OCI-LY3 (cell line): Measurements from ENCODE around the gene URM1.

Experiments
- H2AFZ ChIP-seq: fragments of 200-600, 300-600 bp; shearing (Covaris generic); 2 replicates; pipeline ENCODE4 v1.6.0; 2014; ENCODE audit warnings: antibody characterized with exemption, low read depth, low read length
- H3K27ac ChIP-seq: fragments of 200-600, 300-600 bp; sonication (generic); 2 replicates; pipeline ENCODE4 v1.5.1; 2014; ENCODE audit warnings: mild to moderate bottlenecking, low read length, moderate library complexity, mixed read lengths
- H3K27me3 ChIP-seq: fragments of 200-600, 300-600 bp; sonication (generic); 2 replicates; pipeline ENCODE4 v1.6.1; 2014; ENCODE audit warnings: low read depth, low read length, mixed read lengths
- H3K36me3 ChIP-seq: fragments of 200-600, 300-600 bp; sonication (generic); replicated peaks from 2 replicates; pipeline ENCODE3; 2014; ENCODE audit warnings: low read depth, low read length, mixed read lengths
- H3K4me1 ChIP-seq: fragments of 300-600, 200-600 bp; sonication (generic); 2 replicates; pipeline ENCODE4 v1.6.1; 2014; ENCODE audit warnings: low read length, mixed read lengths
- H3K4me2 ChIP-seq: fragments of 200-600, 300-600 bp; sonication (generic); 2 replicates; pipeline ENCODE4 v1.6.1; 2014; ENCODE audit warnings: low read length, mixed read lengths
- H3K4me3 ChIP-seq: fragments of 300-600, 200-600 bp; sonication (generic); 2 replicates; pipeline ENCODE4 v1.5.1; 2014; ENCODE audit warnings: antibody characterized with exemption, mild to moderate bottlenecking, low read length, moderate library complexity
- H3K79me2 ChIP-seq: fragments of 300-600, 200-600 bp; shearing (Covaris generic); 2 replicates; pipeline ENCODE4 v1.6.1; 2014; ENCODE audit warnings: mild to moderate bottlenecking, low read length, mixed read lengths
- H3K9ac ChIP-seq: fragments of 300-600, 200-600 bp; shearing (Covaris generic); 2 replicates; pipeline ENCODE4 v1.6.0; 2014; ENCODE audit warnings: mild to moderate bottlenecking, low read length, moderate library complexity
- H3K9me3 ChIP-seq: fragments of 200-600, 300-600 bp; shearing (Covaris generic); 2 replicates; pipeline ENCODE4 v1.6.1; 2014; ENCODE audit warnings: low read length, mixed read lengths; ENCODE audit not compliant: insufficient read depth
- H4K20me1 ChIP-seq: fragments of 200-600, 300-600 bp; sonication (generic); 2 replicates; pipeline ENCODE4 v1.6.1; 2016; ENCODE audit warnings: low read length, mixed read lengths; ENCODE audit not compliant: insufficient read depth
- CTCF ChIP-seq: fragments of 200-600, 300-600 bp; sonication (generic); IDR thresholded peaks from 2 replicates; pipeline ENCODE4 v1.5.1; 2014; ENCODE audit warnings: antibody characterized with exemption, low read length, low read depth
- EZH2phosphoT487 ChIP-seq: fragments of 200-600 bp; shearing (Covaris generic); IDR thresholded peaks from 2 replicates; pipeline ENCODE4 v1.6.1; 2018; ENCODE audit warnings: antibody characterized with exemption, mixed run types, low read depth

Gene URM1

DNA sequence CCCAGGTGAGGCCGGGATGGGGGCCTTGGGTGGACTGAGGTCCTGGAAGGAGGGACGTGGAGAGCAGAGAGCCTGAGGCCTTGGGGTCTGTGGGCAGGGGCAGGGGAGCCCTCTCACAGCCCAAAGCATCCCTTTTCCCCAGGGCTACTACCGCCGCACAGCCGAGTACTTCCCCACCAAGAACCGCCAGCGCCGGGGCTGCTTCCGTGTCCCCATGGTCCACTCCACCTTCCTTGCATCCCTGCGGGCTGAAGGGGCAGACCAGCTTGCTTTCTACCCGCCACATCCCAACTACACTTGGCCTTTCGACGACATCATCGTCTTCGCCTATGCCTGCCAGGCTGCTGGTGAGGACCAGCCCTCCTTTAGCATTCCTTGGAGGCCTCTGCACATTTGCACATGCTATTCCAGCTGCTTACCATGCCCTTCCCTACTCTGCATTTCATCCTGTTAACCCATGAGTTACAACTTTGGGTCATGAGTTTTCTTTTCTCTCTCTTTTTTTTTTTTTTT, 53.1 kb downstream of the URM1 start:
- Histone ChIP-seq H3K36me3 (no peaks in the 10 kb centered on the region), H3K27ac (no peak overlapping the region), H3K4me3 (no peak overlapping the region), H3K27me3 (0 out of 2 replicates have a peak, but pooled peaks cover 2% of the 10 kb centered on the region), H3K9ac (no peak overlapping the region), H3K4me1 (peaks cover 12% of the 10 kb centered on the region), H4K20me1 (no peaks in the 10 kb centered on the region), H3K4me2 (no peak overlapping the region), H3K79me2 (no peaks in the 10 kb centered on the region), H2AFZ (no peak overlapping the region), H3K9me3 (no peaks in the 10 kb centered on the region)
- TF ChIP-seq CTCF (no peak), EZH2phosphoT487 (no peak)

DNA sequence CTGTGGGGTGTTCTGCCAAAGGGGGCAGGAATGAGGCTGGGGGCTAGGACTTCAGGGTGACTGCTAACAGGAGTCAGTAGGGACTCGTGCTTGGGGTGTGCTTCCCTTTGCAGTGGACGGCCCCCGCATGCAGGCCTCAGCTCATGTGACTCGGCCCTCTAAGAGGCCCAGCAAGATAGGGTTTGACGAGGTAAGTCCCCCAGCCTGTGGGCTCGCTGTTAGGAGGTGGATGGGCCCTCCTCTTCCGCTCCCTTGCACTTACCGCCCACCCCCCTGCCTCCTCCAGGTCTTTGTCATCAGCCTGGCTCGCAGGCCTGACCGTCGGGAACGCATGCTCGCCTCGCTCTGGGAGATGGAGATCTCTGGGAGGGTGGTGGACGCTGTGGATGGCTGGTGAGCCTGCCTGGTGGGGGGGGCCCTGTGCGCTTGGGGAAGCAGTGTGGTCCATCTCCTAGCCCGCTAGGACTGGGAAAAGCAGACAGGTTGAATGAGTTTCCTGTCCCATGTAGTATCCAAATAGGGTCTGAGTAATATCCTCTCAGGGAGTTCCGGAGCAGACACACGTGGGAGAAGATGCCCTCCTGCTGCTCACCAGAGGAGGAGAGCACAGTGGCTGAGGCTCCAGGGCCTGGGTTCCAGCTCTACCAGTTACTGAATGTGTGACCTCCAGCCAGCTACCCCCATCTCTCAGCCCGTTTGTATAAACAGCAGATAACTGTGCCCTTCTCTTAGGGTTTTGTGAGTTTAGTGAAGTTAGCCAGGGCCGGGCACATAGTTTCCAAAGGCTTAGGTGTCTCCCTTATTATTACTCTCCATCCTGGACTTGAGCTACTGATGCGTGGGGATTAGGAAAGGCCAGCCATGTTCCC, 57.7 kb downstream of the URM1 start:
- Histone ChIP-seq H3K4me1 (no peaks in the 10 kb centered on the region), H3K4me3 (no peak overlapping the region), H3K79me2 (no peaks in the 10 kb centered on the region), H3K27ac (no peak overlapping the region), H3K9ac (no peak overlapping the region), H3K9me3 (no peaks in the 10 kb centered on the region), H4K20me1 (no peaks in the 10 kb centered on the region), H3K4me2 (no peak overlapping the region), H2AFZ (no peak overlapping the region), H3K36me3 (no peaks in the 10 kb centered on the region), H3K27me3 (no peaks in the 10 kb centered on the region)
- TF ChIP-seq EZH2phosphoT487 (no peak), CTCF (no peak)

DNA sequence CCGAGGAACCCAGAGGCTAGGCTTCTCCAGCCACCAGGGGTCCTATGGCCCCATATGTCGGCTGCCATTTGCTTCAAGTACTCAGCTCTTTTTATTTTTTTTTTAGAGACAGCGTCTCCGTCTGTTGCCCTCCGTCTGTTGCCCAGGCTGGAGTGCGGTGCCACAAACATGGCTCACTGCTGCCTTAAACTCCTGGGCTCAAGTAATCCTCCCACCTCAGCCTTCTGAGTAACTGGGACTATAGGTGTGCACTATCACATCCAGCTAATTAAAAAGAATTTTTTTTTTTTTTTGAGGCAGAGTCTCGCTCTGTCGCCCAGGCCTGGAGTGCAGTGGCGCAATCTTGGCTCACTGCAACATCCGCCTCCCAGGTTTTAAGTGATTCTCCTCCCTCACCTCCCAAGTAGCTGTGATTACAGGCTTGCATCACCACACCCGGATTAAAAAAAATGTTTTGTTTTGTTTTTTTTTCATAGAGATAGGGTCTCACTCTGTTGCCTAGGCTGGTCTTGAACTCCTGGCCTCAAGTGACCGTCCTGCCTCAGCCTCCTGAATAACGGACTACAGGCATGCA, 58.4 kb downstream of the URM1 start:
- TF ChIP-seq CTCF (no peak), EZH2phosphoT487 (no peak)
- Histone ChIP-seq H3K4me2 (no peak overlapping the region), H2AFZ (no peak overlapping the region)

GRCh38 chr9:128431207-128431606, 60.0 kb downstream of the URM1 start:
- H3K9ac ChIP-seq, result no peak overlapping the region
- TF ChIP-seq EZH2phosphoT487, result no peak
- no peak for TF ChIP-seq CTCF

More for the DNA sequence above, 58.4 kb downstream of the URM1 start:
- no peak overlapping the region for H3K9ac ChIP-seq
- H4K20me1 ChIP-seq, result no peaks in the 10 kb centered on the region
- no peaks in the 10 kb centered on the region for H3K9me3 ChIP-seq
- no peaks in the 10 kb centered on the region for H3K79me2 ChIP-seq
- no peaks in the 10 kb centered on the region for H3K27me3 ChIP-seq
- H3K4me1 ChIP-seq, result no peaks in the 10 kb centered on the region
- no peak overlapping the region for H3K27ac ChIP-seq
- no peaks in the 10 kb centered on the region for H3K36me3 ChIP-seq
- H3K4me3 ChIP-seq, result no peak overlapping the region

More at GRCh38 chr9:128431207-128431606, 60.0 kb downstream of the URM1 start:
- no peak overlapping the region for H3K4me3 ChIP-seq
- no peaks in the 10 kb centered on the region for H3K27me3 ChIP-seq
- no peaks in the 10 kb centered on the region for H3K9me3 ChIP-seq
- H4K20me1 ChIP-seq, result no peaks in the 10 kb centered on the region
- H3K79me2 ChIP-seq, result no peaks in the 10 kb centered on the region
- H2AFZ ChIP-seq, result no peak overlapping the region
- H3K4me2 ChIP-seq, result no peak overlapping the region
- no peaks in the 10 kb centered on the region for H3K36me3 ChIP-seq
- no peak overlapping the region for H3K27ac ChIP-seq
- no peaks in the 10 kb centered on the region for H3K4me1 ChIP-seq
